ENCODE results near the gene SUSD6.
A peak's percentile ranks its signal among the peaks of the same experiment; 100 is the strongest.
"Not testable (repeated sequence)": the region's sequence is repeated elsewhere in the genome, so short reads cannot be mapped to it uniquely, and the experiment has no call there.

SUSD6 gene

DNA sequence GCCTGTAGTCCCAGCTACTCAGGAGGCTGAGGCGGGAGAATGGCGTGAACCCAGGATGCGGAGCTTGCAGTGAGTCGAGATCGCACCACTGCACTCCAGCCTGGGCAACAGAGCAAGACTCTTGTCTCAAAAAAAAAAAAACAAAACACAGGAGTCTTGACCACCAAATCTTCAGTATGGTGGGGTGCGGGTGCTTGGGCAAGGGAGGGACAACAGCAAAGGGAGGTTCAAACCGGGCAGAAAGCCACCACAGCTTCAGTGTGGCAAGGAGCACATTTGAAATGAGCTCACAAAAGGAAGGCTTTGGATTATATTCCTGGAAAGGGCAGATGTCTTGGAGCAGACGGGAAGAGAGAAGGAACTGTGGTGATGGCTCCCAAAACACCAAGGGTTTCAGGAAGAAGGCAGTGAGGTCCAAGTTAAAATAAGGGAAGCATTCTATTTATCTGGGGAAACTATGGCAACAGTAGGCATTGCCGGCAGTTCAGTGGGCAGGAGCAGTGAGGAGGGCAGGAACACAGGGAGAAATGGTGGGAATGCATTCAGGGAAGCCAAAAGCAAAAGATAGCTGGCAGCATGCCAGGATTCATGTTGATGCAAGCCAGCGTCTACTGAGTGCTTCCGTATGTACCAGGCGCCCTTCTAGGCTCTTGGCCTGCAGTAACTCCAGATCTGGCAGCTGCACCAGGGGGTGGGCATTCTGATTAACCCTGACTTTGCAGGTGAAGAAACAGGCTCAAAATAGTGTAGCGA, 104.5 kb downstream of the SUSD6 start:
- Mint-ChIP-seq H3K9me3 (no peaks in the 10 kb centered on the region), H3K4me1 (peaks cover 34% of the 10 kb centered on the region), H3K4me3 (no peak overlapping the region), H3K27me3 (no peaks in the 10 kb centered on the region), H3K27ac (peak overlapping the region; percentile 61), H3K36me3 (ENCODE audit: low read depth) (peaks cover 10% of the 10 kb centered on the region)
- DNase-seq, result no peak
- peak; percentile 29 for ATAC-seq

DNA sequence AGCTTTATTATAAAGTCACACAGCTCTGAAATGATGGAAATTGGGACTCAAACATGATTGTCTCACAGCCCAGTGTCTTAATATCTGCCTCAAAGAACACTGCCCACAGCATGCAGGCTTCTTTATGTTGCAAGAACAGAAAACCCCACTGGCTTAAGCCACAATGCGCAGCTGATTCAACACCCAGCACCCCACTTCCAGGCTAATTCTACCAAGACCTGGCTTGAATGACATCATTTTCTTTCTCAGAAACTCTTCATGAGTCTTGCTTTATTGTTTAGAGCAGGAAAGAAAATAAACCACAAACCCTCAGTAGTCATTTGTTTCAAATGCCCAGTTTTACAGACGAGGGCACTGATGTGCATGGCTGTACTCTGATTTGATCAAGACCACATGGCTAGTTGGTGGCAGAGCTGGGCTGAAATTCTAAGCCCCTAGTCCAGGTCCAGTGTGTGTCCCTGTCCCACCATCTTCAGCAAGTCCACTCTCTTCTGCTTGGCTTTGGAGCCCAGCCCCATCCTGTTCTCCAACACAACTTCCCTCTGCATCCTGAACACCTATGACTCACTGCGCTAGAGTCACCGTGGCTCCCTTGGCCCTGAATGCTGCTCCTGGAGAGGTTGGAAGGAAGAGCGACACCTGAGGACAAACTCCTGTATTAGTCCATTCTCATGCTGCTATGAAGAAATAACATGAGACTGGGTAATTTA, 105.2 kb downstream of the SUSD6 start:
- ATAC-seq, result peak; percentile 84
- peaks cover 7% of the 10 kb centered on the region for H3K36me3 Mint-ChIP-seq (ENCODE audit: low read depth)
- H3K9me3 Mint-ChIP-seq, result no peaks in the 10 kb centered on the region
- H3K27me3 Mint-ChIP-seq, result no peaks in the 10 kb centered on the region
- peak; percentile 39 for DNase-seq
- H3K27ac Mint-ChIP-seq, result peak overlapping the region; percentile 61
- H3K4me3 Mint-ChIP-seq, result no peak overlapping the region
- peaks cover 34% of the 10 kb centered on the region for H3K4me1 Mint-ChIP-seq

DNA sequence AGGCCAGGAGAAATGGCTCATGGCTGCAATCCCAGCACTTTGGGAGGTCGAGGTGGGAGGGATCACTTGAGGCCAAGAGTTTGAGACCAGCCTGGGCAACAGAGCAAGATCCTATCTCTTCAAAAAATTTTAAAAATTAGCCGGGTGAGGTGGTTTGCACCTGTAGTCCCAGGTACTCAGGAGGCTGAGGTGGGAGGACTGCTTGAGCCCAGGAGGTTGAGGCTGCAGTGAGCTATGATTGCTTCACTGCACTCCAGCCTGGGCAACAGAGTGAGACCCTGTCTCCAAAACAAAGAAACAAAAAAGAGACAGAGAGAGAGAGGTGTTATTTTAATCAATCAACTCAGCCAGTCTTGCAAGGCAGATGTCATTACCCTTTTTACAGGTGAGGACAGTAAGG, 107.2 kb downstream of the SUSD6 start:
- not testable (repeated sequence) for H3K27me3 Mint-ChIP-seq; H3K4me3 Mint-ChIP-seq; H3K36me3 Mint-ChIP-seq (ENCODE audit: low read depth); H3K9me3 Mint-ChIP-seq; H3K27ac Mint-ChIP-seq; DNase-seq; ATAC-seq
- H3K4me1 Mint-ChIP-seq, result peaks cover 21% of the 10 kb centered on the region

DNA sequence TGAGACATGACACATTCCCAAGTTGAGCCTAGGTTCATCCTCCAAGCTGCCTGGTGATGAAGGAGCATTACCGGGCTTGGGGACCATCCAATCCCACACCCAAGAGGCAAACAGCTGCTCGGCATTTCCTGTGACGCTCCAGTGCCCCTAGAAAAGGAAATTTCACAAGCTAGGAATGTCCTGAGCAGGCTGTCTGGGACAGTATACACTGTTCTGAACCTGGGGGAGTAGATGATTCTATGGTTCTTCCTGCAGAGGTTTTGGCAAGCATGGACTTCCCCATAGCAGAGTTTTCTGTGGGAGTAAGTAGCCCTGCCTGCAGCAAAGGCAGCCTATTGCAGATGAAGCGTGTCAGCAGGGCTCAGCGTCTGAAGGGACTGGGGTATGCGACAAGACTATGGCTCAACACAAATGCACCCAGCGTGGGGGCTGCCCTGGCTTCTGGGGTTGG, 108.1 kb downstream of the SUSD6 start:
- Mint-ChIP-seq H3K9me3 (no peaks in the 10 kb centered on the region), H3K27ac (no peak overlapping the region), H3K4me1 (peaks cover 21% of the 10 kb centered on the region), H3K4me3 (no peak overlapping the region), H3K27me3 (no peaks in the 10 kb centered on the region), H3K36me3 (ENCODE audit: low read depth) (no peaks in the 10 kb centered on the region)
- ATAC-seq (no peak), DNase-seq (no peak)

DNA sequence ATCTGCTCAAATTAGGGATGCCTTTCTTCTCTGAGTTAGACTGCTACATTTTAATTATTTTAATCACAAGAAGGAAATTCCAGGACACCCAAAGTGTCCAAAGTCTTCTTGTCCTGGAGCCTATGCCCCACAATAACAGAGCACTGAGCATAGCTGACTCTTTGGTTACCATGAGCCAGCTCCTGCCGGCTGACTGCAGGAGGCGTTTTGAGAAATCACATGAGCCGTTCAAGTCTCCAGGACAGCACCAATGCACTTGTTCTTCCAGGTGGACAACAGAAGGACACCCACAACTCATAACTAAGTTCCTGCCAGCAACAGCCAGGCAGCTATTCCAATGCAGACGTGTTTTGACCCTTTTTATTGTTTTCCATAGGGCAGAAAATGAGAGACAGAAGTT, 109.5 kb downstream of the SUSD6 start:
- Mint-ChIP-seq H3K9me3 (no peaks in the 10 kb centered on the region), H3K27ac (no peak overlapping the region), H3K27me3 (no peaks in the 10 kb centered on the region), H3K4me3 (no peak overlapping the region), H3K4me1 (peaks cover 15% of the 10 kb centered on the region), H3K36me3 (ENCODE audit: low read depth) (no peaks in the 10 kb centered on the region)
- ATAC-seq, result no peak
- no peak for DNase-seq

DNA sequence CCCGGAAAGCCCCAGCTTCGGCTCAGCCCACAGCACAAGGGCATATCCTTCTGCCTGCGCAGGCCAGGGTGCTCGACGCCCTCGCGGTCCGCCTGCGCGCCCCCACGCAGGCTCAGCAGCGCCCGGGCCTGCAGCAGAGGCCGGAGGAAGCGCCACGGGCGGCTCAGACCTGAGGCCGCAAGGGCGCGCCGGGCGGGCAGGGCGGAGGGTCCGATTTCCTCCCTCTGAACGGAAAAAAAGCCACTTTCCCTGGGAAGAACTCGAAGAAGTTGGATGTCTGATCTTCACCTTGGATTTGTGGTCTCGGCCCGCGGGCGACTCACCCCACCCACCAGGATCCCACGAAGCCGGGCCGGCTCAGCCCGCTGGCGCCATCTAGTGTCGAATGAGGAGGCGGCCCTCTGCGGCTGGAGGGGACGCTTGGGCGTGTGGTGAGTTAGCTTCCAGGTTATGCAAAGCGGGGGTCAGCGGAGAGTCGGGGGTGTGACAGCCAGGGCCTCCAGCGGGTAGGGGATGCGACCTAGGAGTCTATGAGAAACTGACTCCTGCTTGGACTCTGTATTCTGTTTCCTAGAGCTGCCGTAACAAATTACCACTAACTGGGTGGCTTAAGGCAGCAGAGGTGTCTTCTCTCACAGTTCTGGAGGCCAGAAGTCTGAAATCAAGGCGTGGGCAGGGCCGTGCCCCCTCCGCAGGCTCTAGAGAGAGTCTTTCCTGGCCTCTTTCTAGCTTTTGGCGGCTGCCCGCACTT, 115.5 kb downstream of the SUSD6 start:
- Mint-ChIP-seq H3K9me3 (no peaks in the 10 kb centered on the region), H3K27me3 (no peaks in the 10 kb centered on the region), H3K27ac (peak overlapping the region; percentile 67), H3K36me3 (ENCODE audit: low read depth) (no peaks in the 10 kb centered on the region), H3K4me1 (peaks cover 22% of the 10 kb centered on the region), H3K4me3 (peak overlapping the region; percentile 66)
- ATAC-seq (peak; percentile 88), DNase-seq (peak; percentile 86)

DNA sequence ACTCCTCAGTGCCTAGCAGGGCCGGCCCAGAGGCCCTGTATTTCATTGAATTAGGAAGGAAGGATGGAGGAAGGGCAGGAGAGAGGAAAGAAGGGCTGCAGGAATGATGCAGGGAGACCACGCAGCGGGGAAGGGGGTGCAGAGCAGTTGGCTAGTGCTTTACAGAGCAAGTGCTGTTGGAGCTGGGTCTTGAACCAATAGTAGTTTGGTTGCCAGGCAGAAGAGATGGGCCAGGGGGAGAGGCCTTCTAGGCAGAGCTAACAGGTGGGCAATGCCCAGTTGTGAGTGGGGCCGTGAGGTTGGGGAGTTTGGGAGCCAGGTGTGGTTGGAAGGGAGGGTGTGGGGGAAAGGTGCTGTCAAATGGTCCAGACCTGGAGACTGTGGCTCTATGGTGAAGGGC, 116.5 kb downstream of the SUSD6 start:
- ATAC-seq (no peak), DNase-seq (no peak)
- no peak overlapping the region for H3K4me3 Mint-ChIP-seq
- no peaks in the 10 kb centered on the region for H3K36me3 Mint-ChIP-seq (ENCODE audit: low read depth)
- no peaks in the 10 kb centered on the region for H3K9me3 Mint-ChIP-seq
- H3K4me1 Mint-ChIP-seq, result peaks cover 22% of the 10 kb centered on the region
- no peaks in the 10 kb centered on the region for H3K27me3 Mint-ChIP-seq
- no peak overlapping the region for H3K27ac Mint-ChIP-seq

DNA sequence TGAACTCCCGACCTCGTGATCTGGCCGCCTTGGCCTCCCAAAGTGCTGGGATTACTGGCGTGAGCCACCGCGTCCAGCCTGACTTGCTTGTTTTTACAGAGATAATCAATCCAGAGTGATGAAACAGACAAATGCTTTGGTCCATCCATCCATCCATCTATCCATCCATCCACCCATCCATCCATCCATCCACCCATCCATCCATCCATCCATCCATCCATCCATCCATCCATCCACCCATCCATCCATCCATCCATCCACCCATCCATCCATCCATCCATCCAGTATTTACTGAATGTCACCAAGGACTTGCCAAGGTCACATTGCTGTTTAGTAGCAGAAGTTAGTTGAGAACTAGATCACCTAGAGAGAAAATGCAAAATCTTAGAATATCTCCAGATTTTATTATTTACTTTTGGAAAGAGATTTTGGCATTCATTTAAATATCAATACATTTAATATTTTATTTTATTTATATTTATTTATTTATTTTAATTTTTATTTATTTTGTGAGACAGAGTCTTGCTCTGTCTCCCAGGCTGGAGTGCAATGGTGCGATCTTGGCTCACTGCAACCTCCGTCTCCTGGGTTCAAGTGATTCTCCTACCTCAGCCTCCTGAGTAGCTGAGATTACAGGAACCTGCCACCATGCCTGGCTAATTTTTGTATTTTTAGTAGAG, 120.7 kb downstream of the SUSD6 start:
- peaks cover 12% of the 10 kb centered on the region for H3K4me1 Mint-ChIP-seq
- H3K9me3 Mint-ChIP-seq; H3K36me3 Mint-ChIP-seq (ENCODE audit: low read depth); DNase-seq; ATAC-seq; H3K27me3 Mint-ChIP-seq; H3K27ac Mint-ChIP-seq; H3K4me3 Mint-ChIP-seq: not testable (repeated sequence)

DNA sequence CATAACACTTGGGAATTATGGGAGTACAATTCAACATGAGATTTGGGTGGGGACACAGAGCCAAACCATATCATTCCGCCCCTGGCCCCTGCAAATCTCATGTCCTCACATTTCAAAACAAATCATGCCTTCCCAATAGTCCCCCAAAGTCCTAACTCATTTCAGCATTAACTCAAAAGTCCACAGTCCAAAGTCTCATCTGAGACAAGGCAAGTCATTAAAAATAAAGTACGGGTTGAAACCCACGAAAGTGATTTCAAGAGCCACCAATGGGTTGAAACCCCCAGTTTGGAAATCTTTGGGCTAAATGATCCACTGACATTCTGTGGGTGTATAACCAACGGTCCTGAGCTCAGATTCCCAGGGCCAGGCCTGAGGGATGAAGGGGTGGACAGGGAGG, 125.0 kb downstream of the SUSD6 start:
- not testable (repeated sequence) for DNase-seq; H3K36me3 Mint-ChIP-seq (ENCODE audit: low read depth); H3K9me3 Mint-ChIP-seq; H3K27ac Mint-ChIP-seq; H3K4me3 Mint-ChIP-seq; H3K27me3 Mint-ChIP-seq; ATAC-seq; H3K4me1 Mint-ChIP-seq

DNA sequence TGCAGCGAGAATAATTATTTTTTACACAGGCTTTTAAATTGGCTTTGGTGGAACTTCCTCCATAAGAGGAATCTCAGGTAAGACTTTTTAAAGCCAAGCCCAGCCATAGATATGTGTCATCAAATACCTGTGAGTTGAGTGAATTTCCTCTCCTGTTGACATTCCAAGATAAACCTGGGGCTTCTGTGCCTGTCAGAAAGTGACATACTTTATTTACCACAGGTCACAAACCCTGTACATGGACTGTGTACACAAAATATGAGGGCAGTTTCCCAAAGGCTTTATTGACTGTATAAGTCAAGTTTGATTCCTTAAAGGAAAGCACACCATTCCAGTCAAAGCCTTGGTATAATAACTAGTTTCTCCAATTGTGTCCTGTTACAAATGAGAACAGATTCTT, 129.7 kb downstream of the SUSD6 start:
- no peak overlapping the region for H3K4me3 Mint-ChIP-seq
- H3K27ac Mint-ChIP-seq, result no peak overlapping the region
- ATAC-seq (no peak), DNase-seq (no peak)
- H3K36me3 Mint-ChIP-seq (ENCODE audit: low read depth), result peaks cover 3% of the 10 kb centered on the region
- H3K9me3 Mint-ChIP-seq, result peaks cover 4% of the 10 kb centered on the region
- H3K27me3 Mint-ChIP-seq, result no peaks in the 10 kb centered on the region
- H3K4me1 Mint-ChIP-seq, result peaks cover 3% of the 10 kb centered on the region

DNA sequence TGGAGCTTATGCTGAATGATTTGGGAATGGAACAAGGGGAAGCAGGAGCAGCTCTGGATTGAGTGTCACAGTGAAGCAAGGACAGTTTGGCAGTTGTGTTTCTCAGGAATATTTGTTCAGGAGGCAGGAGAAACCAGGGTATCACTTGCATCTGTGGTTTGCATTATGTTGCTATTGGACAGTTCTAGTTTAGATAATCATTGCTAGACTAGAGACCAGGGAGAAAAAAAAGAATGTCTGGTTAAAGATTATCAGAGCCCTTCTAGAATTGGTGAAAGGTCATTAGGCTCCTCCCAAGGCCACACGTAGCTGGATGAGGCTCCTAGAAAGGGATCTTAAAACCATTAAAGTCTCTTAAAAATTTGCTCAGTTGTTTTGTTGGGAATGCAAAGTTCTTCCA, 138.6 kb downstream of the SUSD6 start:
- Mint-ChIP-seq H3K36me3 (ENCODE audit: low read depth) (no peaks in the 10 kb centered on the region), H3K4me3 (no peak overlapping the region), H3K27ac (no peak overlapping the region), H3K4me1 (peaks cover 19% of the 10 kb centered on the region), H3K9me3 (no peaks in the 10 kb centered on the region), H3K27me3 (no peaks in the 10 kb centered on the region)
- DNase-seq (no peak), ATAC-seq (no peak)

DNA sequence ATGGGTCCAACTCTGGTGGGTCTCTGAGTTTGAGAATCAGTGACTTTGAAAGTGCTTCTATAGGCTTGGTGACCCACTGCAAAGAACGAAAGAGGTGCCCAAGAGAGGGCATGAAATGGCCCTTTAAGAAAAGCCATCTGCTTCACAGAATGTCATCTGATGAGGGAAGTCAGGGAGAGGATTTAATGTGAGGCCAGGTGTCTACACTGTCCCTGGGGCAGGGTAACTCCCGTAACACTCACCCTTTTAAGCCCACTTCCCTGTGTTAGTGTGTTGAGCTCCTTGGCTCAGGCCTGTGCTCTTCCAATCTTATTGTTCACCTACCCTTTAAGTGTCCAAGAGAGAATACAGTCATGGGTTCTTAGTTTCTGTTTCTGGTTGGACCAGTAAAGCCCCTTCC, 139.1 kb downstream of the SUSD6 start:
- DNase-seq (no peak), ATAC-seq (no peak)
- Mint-ChIP-seq H3K4me1 (peaks cover 24% of the 10 kb centered on the region), H3K4me3 (no peak overlapping the region), H3K9me3 (no peaks in the 10 kb centered on the region), H3K27ac (no peak overlapping the region), H3K36me3 (ENCODE audit: low read depth) (no peaks in the 10 kb centered on the region), H3K27me3 (no peaks in the 10 kb centered on the region)

DNA sequence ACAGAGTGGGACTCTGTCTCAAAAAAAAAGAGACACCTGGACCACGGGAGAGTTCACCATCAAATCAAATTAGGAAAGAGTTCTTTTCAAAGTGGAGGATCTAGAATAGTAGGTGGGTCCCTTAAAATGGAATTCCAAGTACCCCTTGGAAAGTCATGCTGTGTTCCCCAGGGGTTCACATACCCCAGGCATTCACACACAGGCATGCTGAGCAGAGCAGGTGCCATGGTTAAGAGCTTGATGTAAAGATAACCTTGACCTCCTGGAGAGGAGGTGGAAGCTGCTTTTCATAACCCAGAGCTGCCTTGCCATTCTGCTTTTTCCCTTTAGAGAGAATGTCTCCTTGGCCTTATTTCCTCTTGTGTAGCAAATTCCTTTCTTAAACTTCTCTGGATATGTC, 141.4 kb downstream of the SUSD6 start:
- no peaks in the 10 kb centered on the region for H3K36me3 Mint-ChIP-seq (ENCODE audit: low read depth)
- H3K27me3 Mint-ChIP-seq, result no peaks in the 10 kb centered on the region
- peaks cover 12% of the 10 kb centered on the region for H3K4me1 Mint-ChIP-seq
- H3K4me3 Mint-ChIP-seq, result no peak overlapping the region
- no peak for DNase-seq
- no peak overlapping the region for H3K27ac Mint-ChIP-seq
- no peak for ATAC-seq
- no peaks in the 10 kb centered on the region for H3K9me3 Mint-ChIP-seq

DNA sequence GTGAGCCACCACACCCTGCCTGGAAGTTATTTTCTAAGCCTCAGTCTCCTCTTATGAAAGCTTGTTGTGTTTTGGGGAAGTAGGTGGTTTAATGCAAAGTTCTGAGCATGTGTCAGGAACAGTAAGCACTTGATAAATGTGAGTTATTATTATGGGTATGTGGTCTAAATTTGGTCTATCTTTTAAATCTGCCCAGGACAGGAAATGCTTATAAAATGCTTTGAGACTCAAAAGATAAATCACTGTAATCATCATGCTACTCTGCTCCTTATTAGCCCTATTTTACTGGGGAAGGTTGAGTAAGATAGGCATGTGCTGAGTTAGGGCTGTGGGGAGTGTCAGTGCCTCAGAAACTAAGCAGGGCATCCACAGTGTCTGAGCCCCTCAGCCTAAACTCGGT, 142.5 kb downstream of the SUSD6 start:
- H3K9me3 Mint-ChIP-seq, result no peaks in the 10 kb centered on the region
- no peak for DNase-seq
- no peaks in the 10 kb centered on the region for H3K36me3 Mint-ChIP-seq (ENCODE audit: low read depth)
- H3K4me3 Mint-ChIP-seq, result no peak overlapping the region
- H3K4me1 Mint-ChIP-seq, result peaks cover 12% of the 10 kb centered on the region
- ATAC-seq, result no peak
- H3K27ac Mint-ChIP-seq, result no peak overlapping the region
- no peaks in the 10 kb centered on the region for H3K27me3 Mint-ChIP-seq

Measured in activated naive CD8-positive, alpha-beta T cell treated with anti-CD3 and anti-CD28 coated beads, Interleukin-2, amount 50 U/mL, for 24 hours (primary cell).